Panc1 (cell line): ENCODE data around the gene WASF2. TPM values are rescaled to one million over a fixed set of nuclear protein-coding genes. Genes with fewer than 3 reads are reported as not detected.
"Not testable (repeated sequence)": the region's sequence is repeated elsewhere in the genome, so short reads cannot be mapped to it uniquely, and the experiment has no call there.

Experiments
- ATAC-seq: fragments of 200-7000 bp; cut with Tn5 transposase; 2 replicates; pipeline ENCODE4 v1.9.1; 2020; ENCODE audit warnings: mild to moderate bottlenecking, moderate library complexity
- BruUV-seq: library from RNA; stranded (reverse); fragments of 400-500 nt; replicated peaks from 2 replicates; lab custom pipeline; 2021; lab: Mats Ljungman, UMichigan
- CTCF ChIA-PET: fragments of 300-600 bp; sonication (Branson Sonifier 250); formaldehyde crosslinking; loops from one replicate; lab custom pipeline; 2022; ENCODE audit warnings: antibody characterized with exemption; lab: Charles Lee
- POLR2A ChIA-PET: fragments of 300-600 bp; sonication (Branson Sonifier 250); formaldehyde crosslinking; loops from one replicate; lab custom pipeline; 2022; ENCODE audit warnings: antibody characterized with exemption; lab: Charles Lee
- DNase-seq: peaks from one replicate; pipeline ENCODE4 v3.0.0-alpha.2; 2010; ENCODE audit warnings: low read depth, low spot score
- H3K27ac ChIP-seq: 2 replicates; pipeline ENCODE4 v1.5.1; 2011; ENCODE audit warnings: mild to moderate bottlenecking, low read length, inconsistent platforms
- H3K27me3 ChIP-seq: fragments of 200-500 bp; sonication (Bioruptor generic); 2 replicates; pipeline ENCODE4 v1.6.0; 2014; ENCODE audit warnings: low read length, inconsistent platforms; ENCODE audit not compliant: control insufficient read depth, insufficient read depth
- H3K36me3 ChIP-seq: fragments of 200-500 bp; sonication (Bioruptor generic); 2 replicates; pipeline ENCODE4 v1.5.1; 2014; ENCODE audit warnings: inconsistent platforms, mild to moderate bottlenecking, low read length, moderate library complexity; ENCODE audit not compliant: control insufficient read depth, insufficient read depth
- H3K4me1 ChIP-seq: 2 replicates; pipeline ENCODE4 v1.5.1; 2011; ENCODE audit warnings: inconsistent platforms, mild to moderate bottlenecking, low read length, moderate library complexity; ENCODE audit not compliant: control insufficient read depth, insufficient read depth
- H3K4me3 ChIP-seq, 2 experiments: 2 replicates each; pipeline ENCODE4 v1.5.1; 2011 to 2012; ENCODE audit warnings: low read depth in 2 of 2, low read length in 2 of 2, mild to moderate bottlenecking in 2 of 2, inconsistent platforms in 1 of 2, moderate library complexity in 1 of 2
- H3K9me3 ChIP-seq: fragments of 200-500 bp; sonication (Bioruptor generic); 2 replicates; pipeline ENCODE4 v1.5.1; 2014; ENCODE audit warnings: low read depth, mild to moderate bottlenecking, inconsistent platforms, low read length, moderate library complexity; ENCODE audit not compliant: control insufficient read depth, insufficient read depth
- CTCF ChIP-seq: fragments of 450-650 bp; IDR thresholded peaks from 2 replicates; pipeline ENCODE4 v1.5.1; 2017; ENCODE audit warnings: mild to moderate bottlenecking
- POLR2AphosphoS5 ChIP-seq: IDR thresholded peaks from 2 replicates; pipeline ENCODE4 v1.6.1; 2012; ENCODE audit warnings: mild to moderate bottlenecking, low read depth, low read length, moderate library complexity
- REST ChIP-seq, 2 experiments: IDR thresholded peaks; 2 replicates each; pipeline ENCODE4 v1.6.1; 2011 to 2012; ENCODE audit warnings: low read depth in 2 of 2, control low read depth in 1 of 2, low read length in 1 of 2, mild to moderate bottlenecking in 1 of 2, moderate library complexity in 1 of 2; ENCODE audit not compliant: insufficient read depth in 1 of 2
- SIN3A ChIP-seq: IDR thresholded peaks from 2 replicates; pipeline ENCODE4 v1.6.1; 2012; ENCODE audit warnings: low read depth, mild to moderate bottlenecking, low read length, moderate library complexity, borderline replicate concordance; ENCODE audit not compliant: insufficient read depth
- TCF7L2 ChIP-seq: IDR thresholded peaks from 2 replicates; pipeline ENCODE4 v1.6.1; 2011; ENCODE audit warnings: mild to moderate bottlenecking, low read depth, low read length, inconsistent platforms
- in situ Hi-C: cut with HindIII; loops from 2 replicates; pipeline ENCODE4 v1.10.0; 2016; ENCODE audit warnings: low sequenced_read_pairs, low pct_unique_long_range_greater_than_20kb
- intact Hi-C: fragments of 100-400 bp; cut with micrococcal nuclease; formaldehyde crosslinking; loops from one replicate; pipeline ENCODE4 v1.10.0; 2022; ENCODE audit not compliant: unreplicated experiment
- total RNA-seq: library from RNA; stranded (reverse); gene quantifications from one replicate; pipeline ENCODE4 v1.2.1, GENCODE V29; 2021; ENCODE audit not compliant: unreplicated experiment

WASF2 gene
- total RNA-seq, 1 experiment from 2014 or later = 121 TPM

- intact Hi-C loops = no loop called here
- POLR2A ChIA-PET = no interaction called here
- in situ Hi-C loops = no loop called here
- DNase-seq (no peak), ATAC-seq (no peak)
- H3K27me3 ChIP-seq = no peaks in the 10 kb centered on the region
- no peaks in the 10 kb centered on the region for H3K4me1 ChIP-seq
- TF ChIP-seq TCF7L2 (no peak), POLR2AphosphoS5 (no peak), CTCF (no peak), SIN3A (no peak), REST (IDR thresholded peaks at IDR 0.05; ENCODE audit: insufficient read depth in 1 of 2, low read depth in 2 of 2, low read length in 1 of 2) (no peak)
- CTCF ChIA-PET = interaction anchor here (0.5 kb wide), 1 partner anchor 152 kb away, joined by 3 read pairs; no protein-coding TSS in a partner anchor
- H3K4me3 ChIP-seq = no peak overlapping the region
- no peaks in the 10 kb centered on the region for H3K9me3 ChIP-seq
- BruUV-seq = TSS peak; percentile 47
- no peaks in the 10 kb centered on the region for H3K36me3 ChIP-seq
- H3K27ac ChIP-seq = no peak overlapping the region
Measured at GRCh38 chr1:27464926-27465647, 24.9 kb downstream of the WASF2 start.

- H3K9me3 ChIP-seq, H3K27me3 ChIP-seq, intact Hi-C loops, H3K4me1 ChIP-seq, H3K27ac ChIP-seq, BruUV-seq, POLR2A ChIA-PET, DNase-seq, H3K4me3 ChIP-seq, in situ Hi-C loops, ATAC-seq, H3K36me3 ChIP-seq, CTCF ChIA-PET: not testable (repeated sequence)
Measured at GRCh38 chr1:27463916-27464315, 26.1 kb downstream of the WASF2 start.

- H3K4me1 ChIP-seq, in situ Hi-C loops: not testable (repeated sequence)
Measured at GRCh38 chr1:27458521-27458920, 31.4 kb downstream of the WASF2 start.

More at GRCh38 chr1:27458521-27458920, 31.4 kb downstream of the WASF2 start:
- H3K4me3 ChIP-seq, H3K27ac ChIP-seq, H3K36me3 ChIP-seq, CTCF ChIA-PET, ATAC-seq, DNase-seq, H3K27me3 ChIP-seq, intact Hi-C loops, POLR2A ChIA-PET, H3K9me3 ChIP-seq, BruUV-seq: not testable (repeated sequence)
